ENCODE results near the gene PPP6R3.

GRCh38 chr11:68591719-68592118, 131.2 kb downstream of the PPP6R3 start:
- TF ChIP-seq POLR2AphosphoS5 (IDR thresholded peaks at IDR 0.05) (no peak), CTCF (IDR thresholded peaks at IDR 0.05) (no peak)

Measured in stomach (tissue), 4 donors.